GM21528 (cell line): Measurements from ENCODE around the gene MTX2.
"Not testable (repeated sequence)": the region's sequence is repeated elsewhere in the genome, so short reads cannot be mapped to it uniquely, and the experiment has no call there.

ENCODE experiments used
- ATAC-seq: cut with Tn5 transposase; IDR thresholded peaks from one replicate; pipeline ENCODE4 v1.9.1; 2021; ENCODE audit warnings: mild to moderate bottlenecking, moderate library complexity; ENCODE audit not compliant: unreplicated experiment, low FRiP score

MTX2 gene

GRCh38 chr2:176370467-176371171 lies 101.4 kb downstream of the MTX2 start:
- no peak for ATAC-seq

- not testable (repeated sequence) for ATAC-seq
Measured at GRCh38 chr2:176373155-176373554, 103.9 kb downstream of the MTX2 start.

DNA sequence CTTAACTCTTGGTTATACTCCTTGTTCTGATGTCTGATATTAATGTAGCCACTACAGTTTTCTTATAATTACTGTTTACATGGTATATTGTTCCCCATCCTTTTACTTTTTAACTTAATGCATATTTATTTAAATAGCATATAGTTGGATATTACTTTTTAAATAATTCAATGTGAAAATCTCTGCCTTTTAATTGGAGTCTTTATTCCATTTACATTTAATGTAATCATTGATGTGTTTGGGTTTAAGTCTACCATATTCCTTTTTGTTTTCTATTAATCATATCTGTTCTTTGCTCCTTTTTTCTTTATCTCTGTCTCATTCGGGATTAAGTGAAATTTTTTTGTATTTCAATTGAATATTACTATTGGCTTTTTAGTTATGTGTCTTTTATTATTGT lies 109.1 kb downstream of the MTX2 start:
- ATAC-seq, result no peak

GRCh38 chr2:176380341-176380740 lies 111.1 kb downstream of the MTX2 start:
- ATAC-seq, result no peak

DNA sequence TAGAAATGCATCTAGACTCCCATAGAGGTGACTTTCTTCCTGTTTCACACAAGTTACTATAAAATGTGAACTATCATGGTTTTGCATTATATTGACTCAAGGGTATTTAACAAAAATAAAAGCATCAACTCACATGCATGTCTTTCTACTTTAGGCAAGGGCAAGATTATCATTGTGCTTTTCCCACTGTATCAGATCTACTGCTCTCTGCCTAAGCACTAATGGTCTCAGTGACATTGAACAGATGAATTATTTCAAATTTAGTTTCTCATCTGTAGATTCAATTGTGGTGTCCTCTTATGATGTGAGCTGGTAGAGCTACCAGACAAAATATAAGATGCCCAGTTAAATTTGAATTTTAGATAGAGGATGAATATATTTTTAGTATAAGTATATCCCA lies 113.9 kb downstream of the MTX2 start:
- no peak for ATAC-seq

- ATAC-seq, result no peak
Measured at GRCh38 chr2:176383836-176384442, 114.7 kb downstream of the MTX2 start.

- ATAC-seq, result no peak
Measured at GRCh38 chr2:176385219-176385759, 116.0 kb downstream of the MTX2 start.

DNA sequence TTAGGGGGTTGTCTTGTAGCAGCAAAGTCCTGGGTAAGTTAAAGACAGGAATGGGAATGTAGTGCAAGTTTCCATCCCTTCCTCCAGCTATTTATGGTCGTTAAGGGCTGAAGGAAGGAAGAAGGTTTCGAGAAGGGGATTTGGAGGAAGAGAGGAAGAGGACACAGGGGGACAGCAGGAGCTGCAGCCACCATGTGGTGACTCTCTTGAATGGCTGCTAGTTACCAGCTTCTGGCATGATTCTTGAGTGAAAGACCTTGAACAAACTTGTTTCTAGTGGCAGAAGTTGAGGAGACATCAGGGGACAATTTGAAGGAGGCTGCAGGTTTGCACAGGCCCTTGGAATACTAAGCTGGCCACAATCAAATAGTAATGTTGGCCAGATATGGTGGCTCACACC lies 116.6 kb downstream of the MTX2 start:
- ATAC-seq, result no peak
